ENCODE data around the gene CDRT15L2.
"Not testable (repeated sequence)": the region's sequence is repeated elsewhere in the genome, so short reads cannot be mapped to it uniquely, and the experiment has no call there.

The CDRT15L2 gene

GRCh38 chr17:20583891-20584577 lies 4.5 kb downstream of the CDRT15L2 start:
- not testable (repeated sequence) for H3K9ac ChIP-seq (ENCODE audit: low read depth, low read length)

GRCh38 chr17:20588744-20589453 lies 9.4 kb downstream of the CDRT15L2 start:
- peak overlapping the region; percentile 26 for H3K4me3 ChIP-seq (ENCODE audit: low read depth, low read length)
- H3K9me3 ChIP-seq (ENCODE audit: control insufficient read depth, insufficient read depth, low read length); H3K27me3 ChIP-seq (ENCODE audit: control insufficient read depth, insufficient read depth, low read length); H3K36me3 ChIP-seq (ENCODE audit: control insufficient read depth, insufficient read depth, low read length); H3K9ac ChIP-seq (ENCODE audit: low read depth, low read length); H3K4me1 ChIP-seq (ENCODE audit: control insufficient read depth, insufficient read depth, low read length): not testable (repeated sequence)

More at GRCh38 chr17:20583891-20584577, 4.5 kb downstream of the CDRT15L2 start:
- H3K9me3 ChIP-seq (ENCODE audit: control insufficient read depth, insufficient read depth, low read length); H3K4me3 ChIP-seq (ENCODE audit: low read depth, low read length); H3K27me3 ChIP-seq (ENCODE audit: control insufficient read depth, insufficient read depth, low read length); H3K4me1 ChIP-seq (ENCODE audit: control insufficient read depth, insufficient read depth, low read length); H3K36me3 ChIP-seq (ENCODE audit: control insufficient read depth, insufficient read depth, low read length): not testable (repeated sequence)

- not testable (repeated sequence) for H3K9ac ChIP-seq (ENCODE audit: low read depth, low read length); H3K36me3 ChIP-seq (ENCODE audit: control insufficient read depth, insufficient read depth, low read length); H3K9me3 ChIP-seq (ENCODE audit: control insufficient read depth, insufficient read depth, low read length); H3K4me1 ChIP-seq (ENCODE audit: control insufficient read depth, insufficient read depth, low read length); H3K27me3 ChIP-seq (ENCODE audit: control insufficient read depth, insufficient read depth, low read length)
- H3K4me3 ChIP-seq (ENCODE audit: low read depth, low read length): peak overlapping the region; percentile 26
These were observed 9.9 kb downstream of the CDRT15L2 start for GRCh38 chr17:20589454-20589810.

- H3K36me3 ChIP-seq (ENCODE audit: control insufficient read depth, insufficient read depth, low read length); H3K9ac ChIP-seq (ENCODE audit: low read depth, low read length); H3K4me1 ChIP-seq (ENCODE audit: control insufficient read depth, insufficient read depth, low read length); H3K4me3 ChIP-seq (ENCODE audit: low read depth, low read length); H3K27me3 ChIP-seq (ENCODE audit: control insufficient read depth, insufficient read depth, low read length); H3K9me3 ChIP-seq (ENCODE audit: control insufficient read depth, insufficient read depth, low read length): not testable (repeated sequence)
These were observed 11.5 kb downstream of the CDRT15L2 start for GRCh38 chr17:20591040-20591439.

GRCh38 chr17:20605568-20605967 lies 26.0 kb downstream of the CDRT15L2 start:
- not testable (repeated sequence) for H3K36me3 ChIP-seq (ENCODE audit: control insufficient read depth, insufficient read depth, low read length); H3K4me1 ChIP-seq (ENCODE audit: control insufficient read depth, insufficient read depth, low read length); H3K9me3 ChIP-seq (ENCODE audit: control insufficient read depth, insufficient read depth, low read length); H3K9ac ChIP-seq (ENCODE audit: low read depth, low read length); H3K27me3 ChIP-seq (ENCODE audit: control insufficient read depth, insufficient read depth, low read length); H3K4me3 ChIP-seq (ENCODE audit: low read depth, low read length)

- H3K9ac ChIP-seq (ENCODE audit: low read depth, low read length); H3K9me3 ChIP-seq (ENCODE audit: control insufficient read depth, insufficient read depth, low read length); H3K27me3 ChIP-seq (ENCODE audit: control insufficient read depth, insufficient read depth, low read length); H3K4me3 ChIP-seq (ENCODE audit: low read depth, low read length); H3K36me3 ChIP-seq (ENCODE audit: control insufficient read depth, insufficient read depth, low read length); H3K4me1 ChIP-seq (ENCODE audit: control insufficient read depth, insufficient read depth, low read length): not testable (repeated sequence)
These were observed 30.0 kb downstream of the CDRT15L2 start for GRCh38 chr17:20609490-20609889.

GRCh38 chr17:20611309-20611708 lies 31.8 kb downstream of the CDRT15L2 start:
- Histone ChIP-seq H3K27me3 (ENCODE audit: control insufficient read depth, insufficient read depth, low read length) (no peaks in the 10 kb centered on the region), H3K4me1 (ENCODE audit: control insufficient read depth, insufficient read depth, low read length) (no peaks in the 10 kb centered on the region), H3K36me3 (ENCODE audit: control insufficient read depth, insufficient read depth, low read length) (no peaks in the 10 kb centered on the region), H3K9ac (ENCODE audit: low read depth, low read length) (no peak overlapping the region), H3K9me3 (ENCODE audit: control insufficient read depth, insufficient read depth, low read length) (no peaks in the 10 kb centered on the region), H3K4me3 (ENCODE audit: low read depth, low read length) (no peak overlapping the region)

- Histone ChIP-seq H3K9me3 (ENCODE audit: control insufficient read depth, insufficient read depth, low read length) (no peaks in the 10 kb centered on the region), H3K4me3 (ENCODE audit: low read depth, low read length) (no peak overlapping the region), H3K4me1 (ENCODE audit: control insufficient read depth, insufficient read depth, low read length) (no peaks in the 10 kb centered on the region), H3K9ac (ENCODE audit: low read depth, low read length) (no peak overlapping the region), H3K27me3 (ENCODE audit: control insufficient read depth, insufficient read depth, low read length) (no peaks in the 10 kb centered on the region), H3K36me3 (ENCODE audit: control insufficient read depth, insufficient read depth, low read length) (no peaks in the 10 kb centered on the region)
These were observed 33.1 kb downstream of the CDRT15L2 start for GRCh38 chr17:20612635-20613034.

GRCh38 chr17:20613248-20613647 lies 33.7 kb downstream of the CDRT15L2 start:
- H3K4me1 ChIP-seq (ENCODE audit: control insufficient read depth, insufficient read depth, low read length): no peaks in the 10 kb centered on the region
- no peak overlapping the region for H3K9ac ChIP-seq (ENCODE audit: low read depth, low read length)
- no peaks in the 10 kb centered on the region for H3K9me3 ChIP-seq (ENCODE audit: control insufficient read depth, insufficient read depth, low read length)
- H3K4me3 ChIP-seq (ENCODE audit: low read depth, low read length): no peak overlapping the region
- H3K27me3 ChIP-seq (ENCODE audit: control insufficient read depth, insufficient read depth, low read length): no peaks in the 10 kb centered on the region
- no peaks in the 10 kb centered on the region for H3K36me3 ChIP-seq (ENCODE audit: control insufficient read depth, insufficient read depth, low read length)

GRCh38 chr17:20613905-20614304 lies 34.4 kb downstream of the CDRT15L2 start:
- Histone ChIP-seq H3K4me3 (ENCODE audit: low read depth, low read length) (no peak overlapping the region), H3K27me3 (ENCODE audit: control insufficient read depth, insufficient read depth, low read length) (no peaks in the 10 kb centered on the region), H3K4me1 (ENCODE audit: control insufficient read depth, insufficient read depth, low read length) (no peaks in the 10 kb centered on the region), H3K36me3 (ENCODE audit: control insufficient read depth, insufficient read depth, low read length) (no peaks in the 10 kb centered on the region), H3K9me3 (ENCODE audit: control insufficient read depth, insufficient read depth, low read length) (no peaks in the 10 kb centered on the region), H3K9ac (ENCODE audit: low read depth, low read length) (no peak overlapping the region)

- not testable (repeated sequence) for H3K36me3 ChIP-seq (ENCODE audit: control insufficient read depth, insufficient read depth, low read length); H3K4me1 ChIP-seq (ENCODE audit: control insufficient read depth, insufficient read depth, low read length); H3K9ac ChIP-seq (ENCODE audit: low read depth, low read length); H3K9me3 ChIP-seq (ENCODE audit: control insufficient read depth, insufficient read depth, low read length); H3K27me3 ChIP-seq (ENCODE audit: control insufficient read depth, insufficient read depth, low read length); H3K4me3 ChIP-seq (ENCODE audit: low read depth, low read length)
These were observed 35.9 kb downstream of the CDRT15L2 start for GRCh38 chr17:20615461-20615860.
